ENCODE measurements around the gene GTF2I. TPM values are rescaled to one million over a fixed set of nuclear protein-coding genes. Genes with fewer than 3 reads are reported as not detected.
A peak's percentile ranks its signal among the peaks of the same experiment; 100 is the strongest.
"Not testable (repeated sequence)": the region's sequence is repeated elsewhere in the genome, so short reads cannot be mapped to it uniquely, and the experiment has no call there.

GTF2I gene
- total RNA-seq, 1 experiment from 2014 or later: 357 TPM

GRCh38 chr7:74637745-74638144 is 19.8 kb upstream of the GTF2I start:
- Histone ChIP-seq H4K20me1 (ENCODE audit: control insufficient read depth, insufficient read depth, insufficient read length) (no peaks in the 10 kb centered on the region), H3K27me3 (ENCODE audit: insufficient read depth, low read length) (no peaks in the 10 kb centered on the region), H3K23me2 (ENCODE audit: insufficient read length, low read depth, low read length, poor library complexity, severe bottlenecking) (no peaks in the 10 kb centered on the region), H3K23ac (ENCODE audit: insufficient read length, low read depth, low read length) (no peak overlapping the region), H3K79me2 (ENCODE audit: insufficient read depth, low read length) (no peaks in the 10 kb centered on the region), H2AK5ac (ENCODE audit: insufficient read length, low read length) (no peak overlapping the region), H3T11ph (ENCODE audit: low read length) (no peak overlapping the region), H2BK20ac (ENCODE audit: low read depth, low read length, poor library complexity, severe bottlenecking) (no peak overlapping the region), H2AFZ (ENCODE audit: low read length) (no peak overlapping the region), H4K8ac (replicated peaks; ENCODE audit: insufficient read length, low read depth, low read length) (no peak overlapping the region), H3K27ac (ENCODE audit: insufficient read length, low read depth, low read length) (no peak overlapping the region), H3K9me3 (ENCODE audit: control insufficient read depth, low read depth, low read length) (no peaks in the 10 kb centered on the region), H3K9ac (ENCODE audit: extremely low read depth, insufficient read length, low read length) (no peak overlapping the region), H2BK120ac (ENCODE audit: low read depth, low read length, poor library complexity, severe bottlenecking) (no peak overlapping the region), H3K4ac (ENCODE audit: low read depth, low read length) (no peak overlapping the region), H3K18ac (ENCODE audit: insufficient read length, low read depth, low read length) (no peak overlapping the region), H2BK5ac (ENCODE audit: insufficient read length, low read length) (no peak overlapping the region), H3K4me2 (ENCODE audit: insufficient read depth, insufficient read length, low read length) (no peak overlapping the region), H2BK12ac (ENCODE audit: insufficient read length, low read depth, low read length) (no peak overlapping the region), H4K5ac (ENCODE audit: insufficient read length, low read depth, low read length) (no peak overlapping the region), H3K4me1 (ENCODE audit: insufficient read depth, low read length) (no peaks in the 10 kb centered on the region), H3K56ac (ENCODE audit: insufficient read length, low read depth, low read length) (no peak overlapping the region), H3K79me1 (ENCODE audit: insufficient read depth, low read depth, low read length, poor library complexity, severe bottlenecking) (no peaks in the 10 kb centered on the region), H3K14ac (ENCODE audit: insufficient read depth, low read length) (no peak overlapping the region), H4K91ac (ENCODE audit: insufficient read length, low read depth, low read length) (no peak overlapping the region), H2BK15ac (ENCODE audit: low read depth, low read length) (no peak overlapping the region)
- no peaks in the 10 kb centered on the region; the same call in 1 of the 2 replicates for H3K27me3 Mint-ChIP-seq (ENCODE audit: low read depth)
- peaks cover 8 to 11% of the 10 kb centered on the region in 2 experiments for H3K4me1 Mint-ChIP-seq
- H3K27ac Mint-ChIP-seq: no peak overlapping the region
- WGBS (ENCODE audit: extremely low coverage, insufficient read length, low lambda C conversion rate): no CpG with 5 or more reads among the region's 7 CpGs
- no peak for DNase-seq
- no peaks in the 10 kb centered on the region; a peak in 1 of 7 replicates for H3K36me3 Mint-ChIP-seq (ENCODE audit: insufficient read depth in 1 of 3, low read depth in 3 of 3)
- TF ChIP-seq CTCF (conservative IDR thresholded peaks at IDR 0.05): no peak
- no peak overlapping the region for H3K4me3 Mint-ChIP-seq
- peaks cover 0 to 6% of the 10 kb centered on the region in 2 experiments; a peak in 1 of 5 replicates for H3K9me3 Mint-ChIP-seq

DNA sequence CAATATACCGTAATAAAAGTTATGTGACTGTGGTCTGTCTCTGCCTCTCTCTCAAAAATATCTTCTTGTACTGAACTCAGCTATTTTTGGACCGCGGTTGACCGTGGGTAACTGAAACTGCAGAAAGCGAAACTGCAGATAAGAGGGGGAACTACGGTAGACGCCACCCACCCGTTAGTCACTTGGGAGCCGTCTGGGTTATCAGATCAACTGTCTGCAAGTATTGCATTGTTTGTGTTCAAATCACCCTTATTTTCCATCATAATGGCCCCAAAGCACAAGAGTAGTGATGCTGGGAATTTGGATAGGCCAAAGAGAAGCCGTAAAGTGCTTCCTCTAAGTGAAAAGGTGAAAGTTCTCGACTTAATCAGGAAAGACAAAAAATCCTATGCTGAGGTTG is 7.5 kb upstream of the GTF2I start:
- WGBS (ENCODE audit: extremely low coverage, insufficient read length, low lambda C conversion rate): no CpG with 5 or more reads among the region's 11 CpGs
- peak overlapping the region; percentile 50 to 64; a peak in 3 of 5 replicates for H3K4me3 Mint-ChIP-seq
- H2AFZ ChIP-seq (ENCODE audit: low read length); H2AK5ac ChIP-seq (ENCODE audit: insufficient read length, low read length); H2BK12ac ChIP-seq (ENCODE audit: insufficient read length, low read depth, low read length); H3K27me3 Mint-ChIP-seq (ENCODE audit: low read depth); H3K9ac ChIP-seq (ENCODE audit: extremely low read depth, insufficient read length, low read length); H4K20me1 ChIP-seq (ENCODE audit: control insufficient read depth, insufficient read depth, insufficient read length); H3K4me1 ChIP-seq (ENCODE audit: insufficient read depth, low read length); H2BK15ac ChIP-seq (ENCODE audit: low read depth, low read length); H3K18ac ChIP-seq (ENCODE audit: insufficient read length, low read depth, low read length); H3K23ac ChIP-seq (ENCODE audit: insufficient read length, low read depth, low read length); H2BK20ac ChIP-seq (ENCODE audit: low read depth, low read length, poor library complexity, severe bottlenecking); H3K23me2 ChIP-seq (ENCODE audit: insufficient read length, low read depth, low read length, poor library complexity, severe bottlenecking); H2BK120ac ChIP-seq (ENCODE audit: low read depth, low read length, poor library complexity, severe bottlenecking); H3K9me3 ChIP-seq (ENCODE audit: control insufficient read depth, low read depth, low read length); H3K79me1 ChIP-seq (ENCODE audit: insufficient read depth, low read depth, low read length, poor library complexity, severe bottlenecking); H3K36me3 Mint-ChIP-seq (ENCODE audit: insufficient read depth in 1 of 3, low read depth in 3 of 3); H3K56ac ChIP-seq (ENCODE audit: insufficient read length, low read depth, low read length); H3K27me3 ChIP-seq (ENCODE audit: insufficient read depth, low read length); H3K4ac ChIP-seq (ENCODE audit: low read depth, low read length); H3K9me3 Mint-ChIP-seq; H4K5ac ChIP-seq (ENCODE audit: insufficient read length, low read depth, low read length); H3T11ph ChIP-seq (ENCODE audit: low read length); H4K91ac ChIP-seq (ENCODE audit: insufficient read length, low read depth, low read length); H4K8ac ChIP-seq (replicated peaks; ENCODE audit: insufficient read length, low read depth, low read length); H2BK5ac ChIP-seq (ENCODE audit: insufficient read length, low read length); H3K79me2 ChIP-seq (ENCODE audit: insufficient read depth, low read length); H3K14ac ChIP-seq (ENCODE audit: insufficient read depth, low read length): not testable (repeated sequence)
- DNase-seq: peak; percentile 42
- peak overlapping the region; percentile 22 for H3K4me2 ChIP-seq (ENCODE audit: insufficient read depth, insufficient read length, low read length)
- H3K4me1 Mint-ChIP-seq: peaks cover 30 to 35% of the 10 kb centered on the region in 2 experiments
- H3K27ac Mint-ChIP-seq: peak overlapping the region; percentile 83 to 96 (median 94); a peak in 6 of 7 replicates
- peak overlapping the region; percentile 43 for H3K27ac ChIP-seq (ENCODE audit: insufficient read length, low read depth, low read length)

All from H9 (cell line).